Brain pericyte (primary cell): ENCODE measurements around the gene TAS2R38.
"Not testable (repeated sequence)": the region's sequence is repeated elsewhere in the genome, so short reads cannot be mapped to it uniquely, and the experiment has no call there.

Experiments used
- DNase-seq: peaks from one replicate; pipeline ENCODE4 v3.0.0-alpha.2; 2012; ENCODE audit warnings: low read depth, low spot score

The TAS2R38 gene

DNA sequence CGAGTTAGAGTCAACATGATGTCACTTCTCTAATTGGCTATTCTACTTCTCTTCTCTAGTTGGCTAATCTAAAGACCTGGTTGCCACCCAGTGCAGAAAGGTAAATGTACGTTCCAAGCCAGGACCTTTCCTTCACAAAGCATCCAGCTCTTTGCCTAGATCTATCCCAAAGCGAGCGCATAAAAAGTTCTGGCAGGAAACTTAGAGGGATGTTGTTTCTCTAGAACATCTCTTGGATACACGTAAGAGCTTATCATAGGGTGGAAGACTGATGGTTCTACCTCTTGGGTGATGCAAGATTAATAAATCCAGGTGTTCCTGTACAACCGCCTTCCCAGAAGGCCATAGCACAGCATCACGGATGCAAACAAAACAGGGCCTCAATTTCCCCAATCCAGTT is at the start of gene TAS2R38:
TSS of gene TAS2R38 (minus strand) at position 101 of the 400 bp plus-strand sequence. CDS start at position 17, 84 bp downstream.
- DNase-seq: no peak

DNA sequence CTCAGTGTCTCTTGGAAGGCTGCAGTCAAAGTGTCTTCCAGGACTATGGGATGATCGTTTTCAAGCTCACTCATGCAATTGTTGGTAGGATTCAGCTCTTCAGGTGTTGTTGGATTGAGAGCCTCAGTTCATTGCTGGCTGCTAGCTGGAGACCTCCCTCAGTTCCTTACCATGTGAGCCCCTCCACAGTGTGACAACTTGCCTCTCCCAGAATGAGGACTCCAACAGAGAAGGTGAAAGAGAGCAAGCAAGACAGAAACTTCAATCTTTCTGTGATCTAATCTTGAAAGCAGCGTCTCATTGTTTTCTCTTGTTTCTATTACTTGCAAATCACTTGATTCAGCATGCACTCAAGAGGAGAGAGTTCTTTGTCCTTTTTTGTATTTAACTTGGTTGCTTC is 44.6 kb upstream of the TAS2R38 start:
- DNase-seq: no peak

DNA sequence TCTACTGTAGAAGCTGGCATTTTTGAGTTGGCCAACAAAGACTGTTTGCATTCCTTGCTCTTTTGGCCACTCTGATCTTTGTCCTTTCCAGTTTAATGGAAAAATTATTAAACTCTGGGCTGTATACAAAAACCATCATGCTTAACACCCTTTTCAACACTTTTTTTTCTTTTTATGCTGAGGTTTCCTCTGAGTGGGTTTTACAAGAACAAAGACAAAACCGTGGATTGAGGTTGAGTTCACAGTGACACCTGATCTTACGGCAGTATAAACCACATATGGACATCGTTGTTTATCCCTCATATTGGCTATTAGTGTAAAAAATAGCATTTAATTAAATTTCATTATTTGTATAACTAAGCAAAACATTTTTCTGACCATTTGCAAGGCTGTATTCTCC is 43.9 kb upstream of the TAS2R38 start:
- DNase-seq: no peak

DNA sequence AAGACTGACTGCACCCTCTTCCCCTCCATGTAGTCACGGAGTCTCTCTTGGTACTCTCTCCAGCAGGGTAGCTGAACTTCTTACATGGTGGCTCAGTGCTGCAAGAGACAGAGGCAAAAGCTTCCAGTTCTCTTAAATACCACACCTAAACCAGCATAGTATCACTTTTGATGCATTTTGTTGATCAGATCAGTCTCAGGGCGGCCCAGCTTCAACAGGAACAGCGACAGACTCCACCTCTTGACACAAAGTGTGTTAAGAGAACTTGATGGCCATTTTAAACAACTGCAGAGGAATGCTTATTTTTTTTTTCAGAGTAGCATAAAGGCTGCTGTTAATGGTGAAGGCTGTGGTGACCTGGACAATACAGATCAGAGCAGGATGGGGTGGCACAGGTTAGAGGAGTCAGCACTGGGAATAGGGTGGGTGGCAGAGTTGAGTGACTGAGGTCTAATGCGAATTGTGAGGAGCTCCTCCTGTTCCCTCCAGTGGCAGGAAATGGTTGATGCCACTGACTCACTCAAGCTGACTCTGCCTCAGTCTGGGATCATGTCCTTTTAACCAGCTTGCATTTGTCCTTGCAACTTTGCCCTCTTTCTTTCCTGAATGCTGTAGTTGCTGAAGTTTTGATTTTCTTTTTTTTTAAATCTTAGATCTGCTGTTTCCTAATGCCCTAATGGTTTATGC is 39.4 kb upstream of the TAS2R38 start:
- no peak for DNase-seq

DNA sequence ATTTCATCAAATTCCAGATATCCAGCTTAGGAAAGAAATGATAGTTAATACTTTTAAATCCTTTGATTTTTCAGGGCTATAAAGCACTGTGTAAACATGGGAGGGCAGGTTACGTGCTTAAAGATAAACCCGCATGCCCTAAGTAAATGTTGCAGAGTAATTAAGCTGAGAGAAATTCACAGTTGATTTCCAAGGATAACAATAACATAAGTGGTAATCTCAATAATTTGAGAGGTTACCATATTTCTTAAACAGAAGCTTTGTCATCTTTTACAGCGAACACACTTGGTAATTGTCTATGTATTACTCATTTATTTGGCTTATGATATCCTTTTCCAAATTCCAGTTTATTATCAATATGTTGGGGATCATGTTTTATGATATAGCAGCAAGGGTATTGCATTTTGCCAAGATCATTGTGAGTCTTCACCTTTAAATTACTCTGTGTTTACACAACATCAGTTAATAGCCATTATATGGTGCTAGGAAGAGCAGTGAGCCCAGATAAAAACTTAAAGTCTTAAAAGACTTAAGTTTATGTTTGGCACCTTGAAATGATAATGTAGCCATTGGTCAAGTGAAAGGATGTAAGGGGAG is 37.5 kb upstream of the TAS2R38 start:
- no peak for DNase-seq

DNA sequence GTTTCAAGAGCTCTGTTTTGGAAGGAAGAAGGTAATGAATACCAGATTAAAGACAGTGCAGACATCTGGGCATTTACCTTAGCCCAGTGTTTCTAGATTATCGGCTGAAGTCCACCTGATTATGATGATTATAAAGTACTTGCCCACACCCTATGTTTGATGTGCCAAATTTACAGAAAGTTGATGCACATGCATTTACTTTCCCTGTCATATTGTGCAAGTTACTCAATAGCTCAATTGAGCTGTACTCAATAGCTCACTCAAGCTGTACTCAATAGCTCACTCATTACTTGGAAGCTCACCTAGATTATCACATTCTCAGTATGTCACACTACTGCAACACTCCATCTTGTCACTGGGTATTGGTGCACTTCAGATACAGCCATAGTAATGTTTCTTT is 35.6 kb upstream of the TAS2R38 start:
- DNase-seq: no peak

DNA sequence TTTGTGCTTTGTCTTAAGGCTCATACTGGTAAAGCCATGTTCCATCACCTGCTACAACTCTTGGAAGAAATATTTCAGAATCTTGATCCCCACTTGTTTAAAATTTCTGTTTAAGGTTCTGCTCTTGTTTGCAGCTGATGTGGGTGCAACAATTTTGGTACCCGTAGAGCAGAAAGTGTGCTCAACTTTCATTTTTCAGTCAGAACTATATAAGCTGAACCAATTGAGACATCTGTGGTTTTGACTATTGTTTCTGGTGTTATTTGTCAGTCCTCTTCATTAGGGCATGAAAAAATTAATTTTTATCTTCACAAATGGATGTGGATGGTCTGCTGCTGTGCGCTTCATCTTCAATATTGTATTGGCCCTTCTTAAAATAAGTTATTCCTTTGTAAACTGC is 33.0 kb upstream of the TAS2R38 start:
- no peak for DNase-seq

DNA sequence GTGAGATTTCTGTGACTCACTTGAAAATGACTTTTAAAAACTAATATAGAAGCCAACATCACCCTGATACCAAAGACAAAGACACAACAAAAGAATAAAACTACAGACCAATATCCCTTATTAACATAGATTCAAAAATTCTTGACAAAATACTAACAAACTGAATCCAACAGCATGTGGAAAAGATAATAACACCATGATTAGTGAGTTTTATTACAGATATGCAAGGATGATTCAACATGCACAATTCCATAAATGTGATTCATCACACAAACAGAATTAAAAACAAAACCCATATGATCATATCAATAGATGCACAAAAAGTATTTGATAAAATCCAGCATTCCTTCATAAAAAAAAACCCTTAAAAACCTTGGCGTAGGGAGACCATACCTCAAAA is 28.6 kb upstream of the TAS2R38 start:
- DNase-seq: no peak

DNA sequence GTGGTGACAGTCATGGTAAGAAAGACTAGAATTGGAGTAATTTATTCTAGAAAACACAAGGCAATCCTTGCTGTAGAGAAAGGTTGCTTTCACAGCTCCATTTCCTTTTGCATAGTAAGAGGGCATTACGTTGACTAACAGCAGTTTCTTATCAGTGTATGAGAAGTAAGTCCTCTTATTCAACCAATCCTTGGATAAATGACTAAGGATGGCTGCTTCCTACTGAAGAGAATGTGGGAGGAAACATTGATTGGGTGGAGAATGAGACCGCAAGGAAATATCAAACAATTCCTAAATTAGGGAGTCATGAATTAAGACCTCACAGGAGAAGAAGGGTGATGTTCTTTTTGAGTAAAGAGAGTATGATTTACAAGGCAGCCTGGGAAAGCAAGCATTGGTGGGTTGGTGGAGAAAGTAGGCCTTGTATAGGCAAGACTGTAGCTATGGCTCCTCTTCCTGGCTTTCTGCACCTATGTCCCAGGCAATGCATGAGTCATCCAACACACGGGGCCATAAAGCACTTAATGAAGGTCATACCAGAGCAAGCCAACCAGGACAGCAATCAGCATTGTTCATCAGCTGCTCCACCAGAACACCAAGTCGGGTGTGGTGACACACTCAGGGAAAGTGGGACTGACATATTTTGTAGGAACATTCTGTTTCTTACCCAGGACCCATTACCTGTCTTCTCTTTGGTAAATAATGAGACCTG is 27.7 kb upstream of the TAS2R38 start:
- peak; percentile 2 for DNase-seq

DNA sequence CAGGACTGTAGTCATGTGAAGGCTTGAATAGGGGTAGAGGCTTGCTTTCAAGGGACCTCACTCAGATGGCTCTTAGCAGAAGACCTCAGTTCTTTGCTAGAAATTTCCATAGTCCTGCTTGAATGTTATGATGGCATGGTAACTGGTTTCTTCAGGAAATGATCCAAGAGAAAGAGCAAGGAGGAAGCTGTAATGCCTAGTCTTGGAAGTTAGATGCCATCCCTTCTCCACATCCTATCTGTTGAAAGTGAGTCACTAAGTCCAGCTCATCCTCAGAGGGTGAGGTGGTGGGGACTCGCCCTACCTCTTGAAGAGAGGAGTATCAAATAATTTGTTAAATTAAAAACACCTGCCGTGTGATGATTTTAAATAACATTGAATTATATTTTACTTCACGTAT is 26.7 kb upstream of the TAS2R38 start:
- DNase-seq: no peak

DNA sequence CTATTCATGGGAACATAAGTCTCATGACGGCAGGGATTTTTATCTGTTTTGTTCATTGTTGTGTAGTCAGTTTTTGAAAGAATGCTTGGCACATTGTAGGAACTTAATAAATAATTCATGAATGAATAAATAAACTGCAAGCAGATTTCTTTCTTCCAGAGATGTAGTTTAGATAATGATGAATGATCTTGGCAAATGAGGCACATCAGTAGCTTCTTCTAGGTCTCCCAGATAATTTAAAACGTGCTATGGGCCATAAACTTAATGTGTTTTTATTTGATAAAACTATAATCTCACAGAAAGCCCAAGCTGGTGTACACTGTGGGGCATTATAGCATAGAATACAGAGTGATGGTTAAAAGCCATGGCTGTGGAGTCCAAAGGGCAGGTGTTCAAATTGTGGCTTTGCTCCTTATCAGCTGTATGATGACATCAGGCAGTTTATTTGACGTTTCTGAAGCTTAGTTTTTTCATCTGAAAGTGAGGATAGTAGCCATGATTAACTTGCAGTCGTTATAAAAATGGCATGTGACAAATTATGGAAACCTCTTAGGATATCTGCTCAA is 25.6 kb upstream of the TAS2R38 start:
- DNase-seq: no peak

DNA sequence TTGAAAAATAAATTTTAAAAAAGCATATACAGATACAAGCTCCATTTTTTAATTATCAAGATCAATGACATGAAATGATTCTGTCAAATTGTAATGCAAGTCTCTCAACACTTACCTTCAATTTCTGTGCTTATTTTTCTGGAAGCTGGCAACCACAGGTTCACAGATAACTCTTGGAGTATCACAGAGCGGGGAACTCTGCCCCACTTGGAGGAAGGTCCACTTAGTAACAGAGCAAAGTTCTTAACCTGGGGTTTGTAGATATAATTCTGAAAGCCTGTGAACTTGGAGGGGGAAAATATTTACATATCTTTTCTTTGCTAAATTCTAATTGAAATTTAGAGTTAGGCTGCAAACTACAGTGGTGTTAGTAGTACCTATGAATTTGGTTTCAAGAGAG is 19.8 kb upstream of the TAS2R38 start:
- DNase-seq: no peak

DNA sequence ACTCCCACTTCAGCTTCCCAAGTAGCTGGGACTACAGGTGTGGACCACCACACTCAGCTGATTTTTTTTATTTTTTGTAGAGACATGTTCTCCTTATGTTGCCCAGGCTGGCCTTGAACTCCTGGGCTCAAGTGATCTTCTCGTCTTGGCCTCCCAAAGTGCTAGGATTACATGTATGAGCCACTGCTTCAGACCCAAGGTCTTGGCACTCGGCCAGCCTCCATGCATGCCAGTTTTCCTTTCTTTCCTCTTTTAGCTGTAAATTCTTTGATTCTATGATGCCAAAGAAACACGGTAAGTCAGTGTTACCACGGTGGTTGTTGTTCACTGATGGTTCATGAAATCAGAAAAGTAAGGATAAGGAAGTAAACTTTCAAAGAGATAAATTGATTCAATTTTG is 19.1 kb upstream of the TAS2R38 start:
- no peak for DNase-seq

DNA sequence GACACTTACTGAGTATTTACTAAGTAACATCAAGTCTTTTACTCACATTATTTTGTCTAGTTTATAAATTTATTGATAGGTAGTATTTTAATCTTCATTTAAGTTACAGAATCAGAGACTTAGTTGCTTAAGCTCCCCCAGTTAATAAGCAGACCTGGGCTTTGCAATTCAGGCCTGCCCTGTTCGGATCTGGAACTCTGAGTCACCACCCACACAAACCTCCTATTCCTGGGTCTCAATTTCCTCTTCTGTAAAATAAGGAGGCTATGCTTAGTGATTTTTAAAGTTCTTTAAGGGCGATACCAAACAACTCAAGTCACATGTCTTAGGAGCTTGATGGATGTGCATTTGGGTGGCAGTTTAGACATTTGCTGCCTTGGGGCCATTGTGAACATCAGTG is 18.6 kb upstream of the TAS2R38 start:
- DNase-seq: no peak

DNA sequence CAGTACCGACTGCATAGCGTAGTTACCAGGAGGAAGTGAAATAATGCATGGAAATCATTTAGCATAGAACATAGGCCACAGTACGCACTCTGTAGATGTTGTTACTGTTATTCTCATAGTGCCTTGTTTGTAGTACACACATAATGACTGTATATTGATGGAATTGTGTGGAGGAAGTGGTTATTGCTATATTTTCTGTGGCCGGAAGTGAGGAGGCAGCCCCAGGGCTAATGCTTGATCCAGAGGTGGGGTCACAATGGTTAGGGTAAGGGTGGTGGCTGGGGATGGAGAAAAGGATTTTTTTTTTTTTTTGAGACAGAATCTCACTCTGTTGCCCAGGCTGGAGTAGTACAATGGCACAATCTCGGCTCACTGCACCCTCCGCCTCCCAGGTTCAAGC is 17.6 kb upstream of the TAS2R38 start:
- DNase-seq: no peak

DNA sequence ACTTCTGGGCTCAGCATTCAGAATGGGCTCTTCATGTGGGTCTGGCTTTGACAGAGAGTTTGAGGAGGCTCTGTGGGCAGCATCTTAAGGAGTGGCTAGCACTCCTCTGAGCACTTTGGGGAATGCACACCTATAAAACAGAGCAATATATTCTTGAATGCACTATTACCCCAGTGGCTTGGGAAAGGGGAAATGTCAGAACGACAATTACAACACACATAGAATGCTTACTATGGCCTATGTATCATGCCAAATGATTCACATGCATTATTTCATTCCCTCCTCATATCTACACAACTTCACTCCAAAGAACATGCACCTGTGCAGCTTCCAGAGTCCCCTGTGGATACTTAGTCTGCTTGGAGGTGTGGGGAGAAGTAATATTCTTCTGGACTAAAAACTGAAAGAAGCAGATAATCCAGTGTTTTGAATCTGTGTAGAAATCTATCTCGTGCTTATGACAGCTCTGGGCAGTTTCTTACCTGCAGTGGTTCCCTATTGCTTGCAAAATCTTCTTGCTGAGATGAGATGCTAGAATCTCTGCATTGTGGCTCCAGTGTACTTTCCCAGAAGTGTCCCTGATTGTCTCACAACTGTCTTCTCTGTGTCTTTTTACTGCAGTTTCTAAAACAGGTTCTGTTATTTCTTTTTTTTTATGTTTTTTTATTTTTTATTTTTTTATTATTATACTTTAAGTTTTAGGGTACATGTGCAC is 16.6 kb upstream of the TAS2R38 start:
- DNase-seq: no peak

DNA sequence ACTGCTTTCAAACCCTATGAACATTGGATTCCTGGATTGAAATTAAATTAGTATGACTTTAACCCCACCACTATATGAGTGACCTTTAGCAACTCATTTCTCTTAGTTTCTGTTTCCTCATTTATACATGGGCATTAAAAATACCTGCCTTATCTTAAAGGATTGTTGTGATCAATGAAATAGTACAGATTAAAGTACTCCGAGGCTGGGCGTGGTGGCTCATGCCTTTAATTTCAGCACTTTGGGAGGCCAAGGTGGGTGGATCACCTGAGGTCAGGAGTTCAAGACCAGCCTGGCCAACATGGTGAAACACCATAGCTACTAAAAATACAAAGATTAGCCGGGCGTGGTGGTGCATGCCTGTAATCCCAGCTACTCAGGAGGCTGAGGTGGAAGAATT is 14.2 kb upstream of the TAS2R38 start:
- not testable (repeated sequence) for DNase-seq

DNA sequence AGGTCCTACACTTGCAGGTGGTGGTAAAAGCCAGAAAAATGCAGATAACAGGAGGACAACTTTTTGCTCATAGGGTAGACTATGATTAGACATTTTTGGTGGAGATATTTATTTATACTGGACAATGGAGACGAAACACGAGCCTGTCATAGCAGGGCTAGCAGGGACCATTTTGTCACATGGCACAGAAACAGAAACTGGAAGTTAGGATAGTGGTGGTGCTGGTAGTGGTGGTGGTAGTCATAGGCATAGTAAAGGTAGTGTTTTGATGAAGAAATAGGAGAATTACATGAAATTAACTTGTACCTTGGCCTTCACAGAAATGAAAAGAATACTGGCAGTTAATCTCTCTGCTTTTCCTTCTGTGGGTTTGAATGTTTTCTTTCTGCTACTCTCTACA is 13.3 kb upstream of the TAS2R38 start:
- DNase-seq: no peak

DNA sequence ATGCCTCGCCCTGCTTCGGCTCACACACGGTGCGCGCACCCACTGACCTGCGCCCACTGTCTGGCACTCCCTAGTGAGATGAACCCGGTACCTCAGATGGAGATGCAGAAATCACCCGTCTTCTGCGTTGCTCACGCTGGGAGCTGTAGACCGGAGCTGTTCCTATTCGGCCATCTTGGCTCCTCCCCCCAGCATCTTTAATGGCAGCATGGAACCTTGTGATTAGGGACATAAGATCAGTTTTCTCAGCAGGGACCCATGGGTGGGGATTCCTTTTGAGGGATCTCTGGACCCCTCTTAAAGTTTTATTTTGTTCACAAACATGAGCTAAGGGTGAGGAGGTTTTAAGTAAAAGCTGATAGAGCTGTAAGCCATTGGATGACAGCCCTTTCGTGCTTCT is 12.4 kb upstream of the TAS2R38 start:
- DNase-seq: not testable (repeated sequence)

DNA sequence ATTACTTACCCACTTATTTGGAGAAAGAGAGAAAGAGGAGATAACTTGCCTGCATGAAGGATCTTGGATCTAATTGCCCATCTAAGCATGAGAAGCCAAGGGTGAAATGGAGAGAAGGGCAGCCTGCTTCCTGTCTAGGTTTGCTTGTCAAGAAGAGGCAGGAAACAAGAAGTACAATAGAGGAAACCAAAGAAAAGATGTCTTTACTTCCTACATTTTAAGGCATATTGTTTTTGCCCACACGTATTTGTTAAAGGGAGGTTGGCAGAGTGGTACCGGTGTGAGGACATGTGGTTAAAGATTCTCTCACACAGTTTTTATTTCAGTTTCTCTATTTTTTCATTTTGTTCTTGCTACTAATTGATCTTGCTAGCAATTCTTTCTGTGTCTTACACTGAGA is 6.0 kb upstream of the TAS2R38 start:
- DNase-seq: no peak

DNA sequence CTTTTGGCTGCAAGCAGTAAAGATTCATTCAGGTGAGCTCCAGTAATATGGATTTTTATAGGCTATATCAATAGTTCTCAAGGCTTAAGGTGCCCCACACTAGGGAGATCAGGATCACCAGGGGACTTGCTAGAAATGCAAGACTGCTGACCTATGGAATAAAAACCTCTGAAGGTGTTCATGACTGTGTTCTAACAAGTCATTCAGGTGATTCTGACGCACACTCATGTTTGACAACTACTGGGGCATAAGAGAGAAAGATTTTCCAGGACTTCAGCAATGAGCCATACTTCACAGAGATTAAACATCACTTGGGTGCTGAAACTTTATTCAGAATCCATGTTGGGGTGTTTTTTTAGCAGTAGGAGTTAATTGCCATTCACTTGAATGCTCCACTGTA is 4.8 kb upstream of the TAS2R38 start:
- DNase-seq: no peak
